Fibroblast of lung (primary cell): ENCODE data around the gene KDM8. TPM values are rescaled to one million over a fixed set of nuclear protein-coding genes. Genes with fewer than 3 reads are reported as not detected.
A peak's percentile ranks its signal among the peaks of the same experiment; 100 is the strongest.
"Not testable (repeated sequence)": the region's sequence is repeated elsewhere in the genome, so short reads cannot be mapped to it uniquely, and the experiment has no call there.

ENCODE experiments used
- DNase-seq, 2 donors: peaks; one replicate each; pipeline versions ENCODE4 v3.0.0 to v3.0.0-alpha.2; 2010; ENCODE audit warnings: low read depth in 2 of 2
- H2AFZ ChIP-seq: 2 replicates; pipeline ENCODE4 v1.5.1; 2012; ENCODE audit warnings: low read length, control low read depth, inconsistent platforms
- H3K27ac ChIP-seq: 2 replicates; pipeline ENCODE4 v1.5.1; 2011; ENCODE audit warnings: low read length, control low read depth; ENCODE audit not compliant: insufficient read depth
- H3K27me3 ChIP-seq: 2 replicates; pipeline ENCODE4 v1.5.1; 2011; ENCODE audit warnings: mild to moderate bottlenecking, low read length; ENCODE audit not compliant: control insufficient read depth, insufficient read depth
- H3K36me3 ChIP-seq: 2 replicates; pipeline ENCODE4 v1.5.1; 2011; ENCODE audit warnings: low read length; ENCODE audit not compliant: control insufficient read depth, insufficient read depth
- H3K4me1 ChIP-seq: 2 replicates; pipeline ENCODE4 v1.5.1; 2011; ENCODE audit warnings: low read length; ENCODE audit not compliant: control insufficient read depth, insufficient read depth; ENCODE audit errors: extremely low read depth
- H3K4me2 ChIP-seq: 2 replicates; pipeline ENCODE4 v1.5.1; 2011; ENCODE audit warnings: low read length, control low read depth; ENCODE audit not compliant: insufficient read depth; ENCODE audit errors: extremely low read depth
- H3K4me3 ChIP-seq, 4 experiments: fragments of 200-600 bp in 1 of 4; sonication (generic) in 1 of 4; replicated peaks in 1 of 4; 2 replicates each; pipeline ENCODE4 v1.5.1; 2011 to 2016; ENCODE audit warnings: low read length in 4 of 4, low read depth in 3 of 4, mild to moderate bottlenecking in 3 of 4, control low read depth in 2 of 4, inconsistent platforms in 1 of 4, mixed read lengths in 1 of 4; ENCODE audit not compliant: insufficient read depth in 1 of 4; ENCODE audit errors: control extremely low read depth in 1 of 4
- H3K79me2 ChIP-seq: 2 replicates; pipeline ENCODE4 v1.5.1; 2012; ENCODE audit warnings: mild to moderate bottlenecking, low read length, inconsistent platforms; ENCODE audit not compliant: control insufficient read depth, insufficient read depth
- H3K9ac ChIP-seq: 2 replicates; pipeline ENCODE4 v1.5.1; 2011; ENCODE audit warnings: mild to moderate bottlenecking, low read length, control low read depth; ENCODE audit not compliant: insufficient read depth
- H3K9me3 ChIP-seq: 2 replicates; pipeline ENCODE4 v1.5.1; 2012; ENCODE audit warnings: low read depth, low read length; ENCODE audit not compliant: control insufficient read depth, insufficient read depth
- H4K20me1 ChIP-seq: 2 replicates; pipeline ENCODE4 v1.5.1; 2011; ENCODE audit warnings: low read length; ENCODE audit not compliant: control insufficient read depth, insufficient read depth; ENCODE audit errors: extremely low read depth
- CTCF ChIP-seq, 2 donors: IDR thresholded peaks in 1 of 2; conservative IDR thresholded peaks in 1 of 2; 1 replicate in 1 of 2; 2 replicates in 1 of 2; pipeline ENCODE4 v1.5.1; 2011 to 2012; ENCODE audit warnings: low read length in 2 of 2, control low read depth in 1 of 2, inconsistent platforms in 1 of 2, low read depth in 1 of 2, mild to moderate bottlenecking in 1 of 2
- EZH2 ChIP-seq: IDR thresholded peaks from 2 replicates; pipeline ENCODE4 v1.5.1; 2012; ENCODE audit warnings: low read length, control low read depth, mild to moderate bottlenecking; ENCODE audit errors: missing control alignments
- polyA plus RNA-seq, 2 donors: library from polyadenylated mRNA; depleted of rRNA in 1 of 2; stranded (reverse) in 1 of 2; unstranded in 1 of 2; fragments of >200 nt; gene quantifications; 2 replicates each; pipeline ENCODE4 v1.2.1, GENCODE V29; 2011 to 2012; ENCODE audit warnings: missing spikeins in 1 of 2
- total RNA-seq: library from RNA; depleted of rRNA; stranded (reverse); fragments of >200 nt; gene quantifications from 2 replicates; pipeline ENCODE4 v1.2.1, GENCODE V29; 2014

The KDM8 gene
- total and polyA plus RNA-seq, 2 donors (not counting 1 experiment from before 2014, with no cell fraction given) = 2.0 to 3.6 TPM

- Histone ChIP-seq H3K27ac (peak overlapping the region; percentile 30), H3K27me3 (no peaks in the 10 kb centered on the region), H3K4me1 (peaks cover 14% of the 10 kb centered on the region), H4K20me1 (no peaks in the 10 kb centered on the region), H3K79me2 (no peaks in the 10 kb centered on the region), H3K9ac (no peak overlapping the region), H3K36me3 (peaks cover 1% of the 10 kb centered on the region), H3K4me2 (no peak overlapping the region), H3K9me3 (no peaks in the 10 kb centered on the region), H2AFZ (peak overlapping the region; percentile 66), H3K4me3 (no peak overlapping the region)
- DNase-seq = peak; percentile 44 to 68
- TF ChIP-seq EZH2 = no peak
- TF ChIP-seq CTCF (conservative IDR thresholded peaks at IDR 0.05 in 1 of 2, IDR thresholded peaks at IDR 0.05 in 1 of 2; ENCODE audit: low read depth in 1 of 2, low read length in 2 of 2) = no peak
Measured at GRCh38 chr16:27258241-27258734, 55.0 kb downstream of the KDM8 start.

GRCh38 chr16:27259710-27260109 is 56.4 kb downstream of the KDM8 start:
- Histone ChIP-seq H3K9ac (no peak overlapping the region), H4K20me1 (no peaks in the 10 kb centered on the region), H3K79me2 (no peaks in the 10 kb centered on the region), H3K27ac (no peak overlapping the region), H3K4me1 (peaks cover 13% of the 10 kb centered on the region), H3K4me2 (no peak overlapping the region), H2AFZ (no peak overlapping the region), H3K9me3 (no peaks in the 10 kb centered on the region), H3K4me3 (no peak overlapping the region), H3K27me3 (no peaks in the 10 kb centered on the region), H3K36me3 (peaks cover 1% of the 10 kb centered on the region)
- no peak for DNase-seq
- TF ChIP-seq CTCF (conservative IDR thresholded peaks at IDR 0.05 in 1 of 2, IDR thresholded peaks at IDR 0.05 in 1 of 2; ENCODE audit: low read depth in 1 of 2, low read length in 2 of 2) (no peak), EZH2 (no peak)

- not testable (repeated sequence) for H2AFZ ChIP-seq, H3K79me2 ChIP-seq, H3K27ac ChIP-seq, H4K20me1 ChIP-seq, H3K4me3 ChIP-seq, H3K9me3 ChIP-seq, H3K4me2 ChIP-seq, DNase-seq, H3K36me3 ChIP-seq, H3K9ac ChIP-seq, H3K27me3 ChIP-seq, H3K4me1 ChIP-seq
Measured at GRCh38 chr16:27262904-27263423, 59.6 kb downstream of the KDM8 start.
